GM12873 (cell line): ENCODE results near the gene IL1RAPL2.

ENCODE experiments used
- TF ChIP-seq, protein P1 (sequence below): IDR thresholded peaks from 2 replicates; pipeline ENCODE4 v1.5.1; 2012; ENCODE audit warnings: low read depth, mild to moderate bottlenecking, moderate library complexity, low read length, control low read depth; ENCODE audit not compliant: insufficient read depth; ENCODE audit errors: missing control alignments

The IL1RAPL2 gene

DNA sequence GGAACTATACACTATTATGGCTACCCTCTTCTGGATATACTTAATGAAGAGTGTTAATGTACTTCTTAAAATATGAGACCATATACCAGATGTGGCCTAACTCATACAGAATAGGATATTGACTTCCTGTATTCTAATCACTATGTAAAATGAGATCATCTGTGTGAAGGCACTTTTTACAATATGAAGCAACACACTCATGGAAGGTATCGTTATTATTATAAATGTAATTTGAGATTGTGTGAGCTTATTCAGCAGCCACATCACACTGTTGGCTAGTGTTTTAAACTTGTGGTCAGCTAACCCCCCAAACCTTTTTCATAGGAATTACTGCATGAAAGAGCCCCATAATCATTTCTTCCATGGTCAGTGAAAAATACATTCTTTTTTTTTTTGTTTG, 936.3 kb downstream of the IL1RAPL2 start:
- TF ChIP-seq, protein P1, sequence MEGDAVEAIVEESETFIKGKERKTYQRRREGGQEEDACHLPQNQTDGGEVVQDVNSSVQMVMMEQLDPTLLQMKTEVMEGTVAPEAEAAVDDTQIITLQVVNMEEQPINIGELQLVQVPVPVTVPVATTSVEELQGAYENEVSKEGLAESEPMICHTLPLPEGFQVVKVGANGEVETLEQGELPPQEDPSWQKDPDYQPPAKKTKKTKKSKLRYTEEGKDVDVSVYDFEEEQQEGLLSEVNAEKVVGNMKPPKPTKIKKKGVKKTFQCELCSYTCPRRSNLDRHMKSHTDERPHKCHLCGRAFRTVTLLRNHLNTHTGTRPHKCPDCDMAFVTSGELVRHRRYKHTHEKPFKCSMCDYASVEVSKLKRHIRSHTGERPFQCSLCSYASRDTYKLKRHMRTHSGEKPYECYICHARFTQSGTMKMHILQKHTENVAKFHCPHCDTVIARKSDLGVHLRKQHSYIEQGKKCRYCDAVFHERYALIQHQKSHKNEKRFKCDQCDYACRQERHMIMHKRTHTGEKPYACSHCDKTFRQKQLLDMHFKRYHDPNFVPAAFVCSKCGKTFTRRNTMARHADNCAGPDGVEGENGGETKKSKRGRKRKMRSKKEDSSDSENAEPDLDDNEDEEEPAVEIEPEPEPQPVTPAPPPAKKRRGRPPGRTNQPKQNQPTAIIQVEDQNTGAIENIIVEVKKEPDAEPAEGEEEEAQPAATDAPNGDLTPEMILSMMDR = no peak

DNA sequence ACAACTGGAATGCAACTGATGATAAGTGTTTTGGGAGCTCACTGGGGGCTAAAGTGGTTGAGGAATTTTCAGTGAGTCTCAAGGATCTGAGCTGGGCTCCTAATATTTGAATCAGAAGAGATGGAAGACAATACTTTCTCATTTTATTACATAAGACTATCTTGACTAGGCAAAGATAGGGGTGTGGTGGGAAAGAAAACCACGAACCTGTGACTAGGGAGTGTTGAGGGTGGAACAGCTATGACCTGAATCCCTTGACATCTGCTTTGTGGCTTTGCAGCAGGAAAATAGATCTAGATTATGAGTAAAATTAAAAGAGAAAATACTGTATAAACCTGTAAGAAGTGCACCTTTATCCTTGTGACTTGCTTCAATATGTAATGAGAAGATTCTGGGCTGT, 949.6 kb downstream of the IL1RAPL2 start:
- TF ChIP-seq, protein P1 = no peak

GRCh38 chrX:105526431-105526830, 960.4 kb downstream of the IL1RAPL2 start:
- TF ChIP-seq, protein P1 = no peak

- TF ChIP-seq, protein P1 = no peak
Measured at GRCh38 chrX:105527759-105528158, 961.8 kb downstream of the IL1RAPL2 start.

GRCh38 chrX:105533951-105534350, 968.0 kb downstream of the IL1RAPL2 start:
- TF ChIP-seq, protein P1 = no peak

- TF ChIP-seq, protein P1 = no peak
Measured at GRCh38 chrX:105543283-105543682, 977.3 kb downstream of the IL1RAPL2 start.

GRCh38 chrX:105550043-105550663, 984.2 kb downstream of the IL1RAPL2 start:
- TF ChIP-seq, protein P1 = no peak
